NB4 (cell line): ENCODE measurements around the gene CXCL11.

Experiments used
- CTCF ChIP-seq: IDR thresholded peaks from one replicate; pipeline ENCODE4 v1.5.1; 2012; ENCODE audit warnings: low read depth, low read length
- MAX ChIP-seq: IDR thresholded peaks from 2 replicates; pipeline ENCODE4 v1.6.1; 2011; ENCODE audit warnings: low read depth, low read length
- POLR2A ChIP-seq: IDR thresholded peaks from 2 replicates; pipeline ENCODE4 v1.6.1; 2011; ENCODE audit warnings: mild to moderate bottlenecking; ENCODE audit not compliant: insufficient read length; ENCODE audit errors: extremely low read depth

DNA sequence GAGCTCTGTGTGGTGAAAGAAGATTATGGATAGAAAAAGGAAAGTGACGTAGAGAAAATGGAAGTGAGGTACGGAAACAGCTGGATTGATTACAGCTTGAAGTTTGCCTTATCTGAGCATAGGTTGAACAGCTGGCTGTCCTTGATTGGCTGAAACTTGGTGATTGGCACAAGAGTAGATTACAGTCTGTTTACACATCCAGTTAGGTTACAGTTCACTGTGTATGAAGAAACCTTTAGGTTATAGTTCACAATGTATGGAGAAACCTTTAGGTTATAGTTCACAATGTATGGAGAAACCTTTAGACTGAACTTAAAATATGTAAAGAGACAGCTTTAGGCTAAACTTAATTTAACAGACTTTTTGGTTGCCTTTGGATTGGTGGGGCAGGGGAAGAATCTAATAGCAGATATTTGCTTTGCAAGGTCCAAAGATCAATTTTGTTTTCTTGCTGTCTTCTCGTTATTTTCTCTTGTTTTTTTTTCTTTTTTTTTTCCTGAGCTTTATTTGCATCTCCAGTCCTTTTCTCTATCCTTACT lies 23.1 kb upstream of the CXCL11 start:
- TF ChIP-seq CTCF = no peak
- TF ChIP-seq MAX = no peak
- TF ChIP-seq POLR2A = no peak
